NB4 (cell line): ENCODE data around the gene EMC6.

Source experiments
- DNase-seq: peaks from one replicate; pipeline ENCODE4 v3.0.0; 2010; ENCODE audit warnings: low read depth
- H3K4me3 ChIP-seq: one replicate; pipeline ENCODE4 v1.5.1; 2011; ENCODE audit warnings: mild to moderate bottlenecking, low read depth, low read length, moderate library complexity
- CTCF ChIP-seq: IDR thresholded peaks from one replicate; pipeline ENCODE4 v1.5.1; 2012; ENCODE audit warnings: low read depth, low read length
- MYC ChIP-seq: IDR thresholded peaks from 2 replicates; pipeline ENCODE4 v1.6.1; 2011; ENCODE audit warnings: low read depth, low read length
- POLR2A ChIP-seq: IDR thresholded peaks from 2 replicates; pipeline ENCODE4 v1.6.1; 2011; ENCODE audit warnings: mild to moderate bottlenecking; ENCODE audit not compliant: insufficient read length; ENCODE audit errors: extremely low read depth
- TF ChIP-seq, protein P1 (sequence below): IDR thresholded peaks from 2 replicates; pipeline ENCODE4 v1.6.1; 2011; ENCODE audit warnings: low read depth, low read length

The EMC6 gene

DNA sequence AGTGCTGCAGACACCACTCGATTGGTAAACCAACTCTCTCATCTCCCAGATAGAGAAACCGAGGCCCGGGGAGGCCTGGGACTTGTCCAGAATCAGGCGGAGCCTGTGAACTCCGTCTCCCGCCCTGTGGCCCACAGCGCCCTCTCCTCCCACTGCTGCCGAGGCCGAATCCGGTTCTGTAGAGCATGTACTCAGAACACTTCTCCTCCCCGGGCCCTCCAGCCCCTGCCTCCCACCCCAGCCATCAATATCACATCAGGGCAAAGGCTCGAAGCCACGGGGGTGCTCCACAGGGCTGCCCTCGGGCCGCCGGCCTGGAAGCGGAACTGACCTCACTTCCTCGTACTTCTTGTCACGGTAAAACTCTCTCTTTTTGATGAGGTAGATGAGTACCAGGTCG, 13.0 kb downstream of the EMC6 start:
- TF ChIP-seq POLR2A (no peak), CTCF (no peak), MYC (no peak)
- TF ChIP-seq, protein P1, sequence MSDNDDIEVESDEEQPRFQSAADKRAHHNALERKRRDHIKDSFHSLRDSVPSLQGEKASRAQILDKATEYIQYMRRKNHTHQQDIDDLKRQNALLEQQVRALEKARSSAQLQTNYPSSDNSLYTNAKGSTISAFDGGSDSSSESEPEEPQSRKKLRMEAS = no peak
- H3K4me3 ChIP-seq = no peak overlapping the region
- DNase-seq = no peak

DNA sequence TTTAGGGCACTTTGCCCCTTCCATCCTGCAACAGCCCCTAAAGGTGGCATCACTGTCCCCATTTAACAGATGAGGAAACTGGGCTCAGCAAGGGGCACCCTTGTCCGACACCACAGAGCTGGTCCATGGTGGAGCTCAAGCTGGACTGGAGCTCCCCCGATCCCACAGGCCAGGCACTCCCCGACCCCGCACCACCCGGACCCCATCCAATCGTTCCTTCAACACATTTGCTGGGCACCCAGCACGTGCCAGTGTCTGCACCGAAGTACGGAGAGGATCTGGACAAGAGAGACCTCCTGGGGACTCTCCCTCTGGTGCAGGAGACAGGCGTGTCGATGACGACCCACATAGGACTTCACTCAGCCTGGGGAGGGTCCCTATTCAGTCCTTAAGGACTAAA, 13.4 kb downstream of the EMC6 start:
- no peak overlapping the region for H3K4me3 ChIP-seq
- DNase-seq = no peak
- no peak for TF ChIP-seq MYC
- TF ChIP-seq CTCF = no peak
- TF ChIP-seq, protein P1 = no peak
- no peak for TF ChIP-seq POLR2A

DNA sequence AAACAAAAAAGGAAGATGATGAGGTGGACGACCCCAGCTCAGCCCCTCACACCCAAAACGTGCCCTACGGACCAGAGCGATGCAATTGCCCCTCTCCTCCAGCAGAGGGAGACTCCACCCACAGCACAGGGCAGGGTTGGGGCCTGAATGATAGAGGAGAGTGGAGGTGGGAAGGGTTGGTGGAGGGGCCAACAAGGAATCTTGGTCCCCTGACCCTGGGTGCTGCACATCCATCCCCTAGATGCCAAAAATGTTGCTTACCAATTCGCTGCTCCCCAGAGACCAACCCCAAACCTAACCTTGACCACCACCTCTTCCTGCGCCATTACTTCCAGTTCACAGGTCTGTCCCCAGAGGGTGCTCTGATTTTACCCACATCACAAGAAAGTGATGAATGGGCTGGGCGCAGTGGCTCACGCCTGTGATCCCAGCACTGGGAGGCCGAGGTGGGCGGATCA, 14.5 kb downstream of the EMC6 start:
- DNase-seq = peak; percentile 47
- TF ChIP-seq, protein P1 = no peak
- no peak for TF ChIP-seq POLR2A
- TF ChIP-seq MYC = no peak
- TF ChIP-seq CTCF = peak; percentile 87
- no peak overlapping the region for H3K4me3 ChIP-seq

DNA sequence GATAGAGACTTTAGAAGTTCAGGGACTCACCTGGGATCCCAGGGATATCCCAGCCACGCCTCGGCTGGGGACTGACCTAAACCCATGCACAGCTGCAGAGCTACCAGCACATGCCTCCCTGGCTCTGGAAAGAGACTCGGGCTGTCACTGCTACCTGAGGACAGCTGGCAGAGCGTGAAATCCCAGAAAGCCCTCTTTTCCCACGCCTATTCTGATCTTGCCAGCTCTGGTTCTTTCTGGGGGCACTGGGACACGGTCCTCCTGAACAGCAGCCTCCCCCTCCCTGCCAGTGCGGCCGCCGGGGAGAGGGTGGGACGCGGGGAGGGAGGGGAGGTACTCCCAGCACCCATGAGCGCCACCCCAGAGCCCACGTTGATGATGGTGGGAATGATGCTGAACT, 16.6 kb downstream of the EMC6 start:
- no peak overlapping the region for H3K4me3 ChIP-seq
- DNase-seq = no peak
- TF ChIP-seq CTCF (no peak), MYC (no peak), POLR2A (no peak)
- TF ChIP-seq, protein P1 = no peak

- DNase-seq = peak; percentile 37
- H3K4me3 ChIP-seq = no peak overlapping the region
- TF ChIP-seq MYC (no peak), POLR2A (no peak), CTCF (no peak)
- TF ChIP-seq, protein P1 = no peak
Measured at GRCh38 chr17:3688027-3688553, 19.5 kb downstream of the EMC6 start.

DNA sequence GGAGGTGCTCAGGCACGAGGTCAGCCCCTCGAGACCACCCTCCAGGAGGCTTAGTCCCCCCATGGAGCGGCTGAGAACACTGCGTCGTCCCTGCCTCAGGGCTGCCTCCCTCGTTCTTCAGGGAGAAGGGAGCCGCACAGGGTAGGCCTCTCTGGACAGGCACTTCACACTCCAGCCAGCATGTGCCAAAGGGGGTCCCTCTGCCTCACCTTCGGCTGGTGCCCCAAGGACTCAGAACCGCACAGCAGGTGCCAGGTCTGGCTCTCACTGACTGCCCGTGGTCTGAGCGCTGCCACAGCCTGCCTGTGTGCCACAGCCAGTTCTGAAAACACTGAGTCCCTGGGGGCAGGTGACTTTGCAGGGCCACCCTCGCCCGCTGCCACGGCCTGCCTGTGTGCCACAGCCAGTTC, 20.2 kb downstream of the EMC6 start:
- no peak for DNase-seq
- TF ChIP-seq POLR2A = no peak
- H3K4me3 ChIP-seq = no peak overlapping the region
